Mesenteric fat pad (tissue), 1 donor: ENCODE data around the gene IL17F. TPM values are rescaled to one million over a fixed set of nuclear protein-coding genes. Genes with fewer than 3 reads are reported as not detected.

ENCODE experiments used
- DNase-seq: peaks from one replicate; pipeline ENCODE4 v3.0.0-alpha.2; 2020; ENCODE audit warnings: low spot score
- long read RNA-seq: library from polyadenylated mRNA; unstranded; transcript quantifications from one replicate; pipeline ENCODE4 v2.0.0, GENCODE V29; 2020
- total RNA-seq: library from RNA; stranded (reverse); fragmentation: NEBNext Ultra II Directional; extraction: Animal tissue kit (Norgen Biotek cat#: 25700); gene quantifications from one replicate; pipeline ENCODE4 v1.2.1, GENCODE V29; 2021
- donor health status: DM: yes; HTN: yes; CAD: no.

Gene IL17F
- not detected for total RNA-seq
- long read RNA-seq, result 0 reads

DNA sequence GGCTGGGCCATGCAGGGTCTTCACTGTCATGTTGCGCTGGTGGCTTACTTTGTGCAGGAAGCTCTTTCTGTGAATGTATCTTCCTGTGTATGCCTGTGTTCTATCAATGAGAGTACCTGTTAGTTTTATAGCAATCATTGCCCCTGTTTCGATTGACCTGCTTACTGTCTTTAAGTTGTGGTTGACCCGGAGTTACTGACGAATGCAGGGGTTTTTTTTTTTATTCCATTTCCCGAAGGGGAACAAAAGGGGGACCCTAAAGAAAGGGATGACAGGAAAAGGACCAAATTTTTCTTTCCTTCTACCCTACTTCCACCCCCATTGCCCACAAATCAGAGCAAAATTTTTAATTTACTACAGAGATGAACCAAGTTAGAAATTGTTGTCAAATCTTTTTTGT, at the start of gene IL17F:
Gene IL17F (minus strand): TSS at position 101 of the 400 bp plus-strand sequence. CDS start 71 bp downstream, at position 30.
- no peak for DNase-seq

- no peak for DNase-seq
Measured at GRCh38 chr6:52293067-52293466, 48.8 kb upstream of the IL17F start.

GRCh38 chr6:52288841-52289240, 44.5 kb upstream of the IL17F start:
- DNase-seq, result no peak

DNA sequence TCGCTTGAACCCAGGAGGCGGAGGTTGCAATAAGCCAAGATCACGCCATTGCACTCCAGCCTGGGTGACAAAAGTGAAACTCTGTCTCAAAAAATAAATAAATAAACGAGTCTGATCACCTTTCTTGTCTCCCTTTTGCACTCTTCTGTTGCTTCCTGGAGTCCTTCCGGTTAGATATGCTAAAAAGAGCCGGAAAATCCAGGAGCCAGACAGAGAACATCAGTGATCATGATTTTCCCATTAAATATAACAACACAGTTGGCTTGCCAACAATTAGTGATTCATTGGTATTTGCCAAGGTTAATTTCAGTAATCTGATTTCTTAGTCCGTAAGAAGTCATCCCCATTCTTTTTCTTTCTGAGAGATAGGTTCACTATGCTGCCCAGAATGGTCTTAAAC, 43.9 kb upstream of the IL17F start:
- DNase-seq, result no peak

DNA sequence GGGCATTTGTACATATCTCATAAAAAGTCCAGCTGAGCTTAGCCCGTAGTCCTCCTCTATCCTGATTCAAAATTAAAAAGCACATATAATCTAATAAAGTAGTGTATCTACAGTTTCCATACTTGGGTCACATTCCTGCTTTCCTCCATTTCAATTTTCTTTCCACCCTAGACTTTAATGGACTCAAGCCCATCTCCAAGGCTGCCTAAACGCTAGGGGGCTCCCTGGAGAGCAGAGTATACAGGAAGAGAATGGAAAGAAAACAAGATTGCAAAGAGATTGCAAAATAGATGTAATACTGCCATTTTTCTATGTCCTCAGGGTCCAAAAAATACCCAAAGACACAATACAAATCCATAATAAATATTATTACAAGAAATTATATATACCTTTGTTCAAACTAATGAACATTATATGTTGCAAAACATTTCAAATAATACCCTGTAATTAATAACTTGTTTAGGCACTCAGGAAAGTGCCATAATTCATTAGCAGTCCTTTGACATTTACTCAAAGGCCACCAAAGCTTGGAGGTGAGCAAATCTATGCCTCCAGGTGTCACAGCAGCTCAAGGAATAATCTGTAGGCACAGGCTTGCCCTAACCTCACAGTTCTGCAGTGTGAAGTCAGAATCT, 42.6 kb upstream of the IL17F start:
- DNase-seq, result no peak

DNA sequence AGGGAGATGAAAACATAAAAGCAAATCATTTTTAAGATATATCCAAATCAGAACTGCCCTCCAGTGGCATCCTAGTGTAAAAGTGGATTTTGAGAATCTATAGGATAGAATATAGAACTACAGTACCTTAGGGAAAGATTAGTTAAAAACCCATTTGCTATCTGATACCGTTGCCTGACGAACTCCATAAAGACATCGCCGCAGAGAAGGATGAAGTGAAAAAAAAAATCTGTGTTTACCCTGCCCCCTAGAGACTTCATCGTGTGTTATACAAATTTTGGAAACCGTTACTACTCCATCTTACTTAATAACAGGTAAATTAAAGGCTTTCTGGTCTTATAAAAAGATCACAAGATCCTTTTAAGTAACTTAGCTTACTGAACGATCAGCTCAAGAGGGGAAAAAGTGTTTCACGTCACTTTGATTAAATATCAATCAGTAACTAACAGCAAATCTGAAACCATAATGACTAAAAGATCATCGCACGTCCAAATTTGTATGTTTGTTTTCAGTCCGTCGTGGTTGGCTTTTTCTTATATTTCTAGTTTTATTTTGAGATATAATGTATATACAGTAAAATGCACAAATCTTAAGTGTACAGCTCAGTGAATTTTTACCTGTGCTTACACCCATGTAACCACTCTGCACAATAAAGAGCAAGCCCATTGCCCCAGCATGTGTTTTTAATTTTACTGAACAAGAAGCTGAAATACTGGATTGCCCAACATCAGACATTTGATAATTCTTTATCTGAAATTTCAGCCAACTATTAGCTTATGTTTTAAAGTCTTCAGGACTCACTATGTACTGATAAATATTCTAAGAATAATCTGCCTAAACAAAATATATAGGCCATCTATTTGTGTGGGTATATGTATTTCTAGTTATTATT, 41.1 kb upstream of the IL17F start:
- no peak for DNase-seq

DNA sequence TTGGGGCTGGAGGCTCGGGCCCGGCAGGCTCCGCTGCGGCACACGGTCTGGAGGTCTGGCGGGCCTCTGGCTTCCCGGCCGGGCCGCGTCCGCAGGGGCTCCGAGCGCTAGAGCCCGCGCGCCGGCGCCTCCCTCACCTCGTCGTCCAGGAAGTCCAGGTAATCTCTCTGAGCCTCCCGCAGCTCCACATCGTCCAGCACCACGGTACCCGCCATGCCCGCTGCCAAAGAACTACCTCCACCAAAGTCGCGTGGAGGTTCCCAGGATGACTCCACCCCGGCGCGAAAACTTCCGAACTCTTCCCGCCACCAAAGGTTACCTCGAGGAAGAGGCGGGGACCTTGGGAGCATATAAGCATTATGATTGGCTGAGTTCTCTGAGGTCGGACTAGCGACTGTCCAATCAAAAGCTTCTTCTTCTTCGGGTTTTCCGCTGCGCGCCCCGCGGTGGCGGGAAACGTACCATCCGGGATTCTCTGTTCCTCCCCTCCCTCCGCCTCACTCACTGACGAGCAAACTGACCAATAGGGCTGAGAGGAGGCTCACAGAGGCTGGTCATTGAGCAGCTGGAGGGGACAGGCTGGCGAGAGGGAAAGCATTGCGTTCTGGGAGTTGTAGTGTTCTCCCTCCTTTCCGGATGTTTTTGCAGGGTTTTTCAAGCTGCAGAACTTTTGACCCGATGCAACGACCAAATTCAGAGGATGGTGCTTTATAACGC, 40.3 kb upstream of the IL17F start, which contains the start of gene MCM3:
Gene MCM3 (minus strand): TSS at position 283 of the 717 bp plus-strand sequence. CDS start 68 bp downstream, at position 215.
- DNase-seq, result peak; percentile 96

DNA sequence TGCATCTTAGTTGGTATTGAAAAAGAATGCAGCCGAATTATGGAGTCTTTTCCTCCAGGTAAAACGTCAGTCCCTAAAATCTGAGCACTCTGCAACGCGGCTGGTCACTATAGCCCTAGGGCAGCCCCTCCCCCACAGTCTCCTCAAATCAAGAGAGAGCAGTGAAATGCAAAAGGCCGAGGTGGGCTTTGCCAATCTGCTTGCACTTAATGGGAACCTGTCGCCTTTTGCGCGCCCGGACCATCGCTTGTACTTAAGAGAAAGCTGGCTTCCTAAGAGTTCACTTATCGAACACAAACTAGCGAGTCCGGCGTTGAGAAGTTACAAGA, 39.8 kb upstream of the IL17F start:
- no peak for DNase-seq

DNA sequence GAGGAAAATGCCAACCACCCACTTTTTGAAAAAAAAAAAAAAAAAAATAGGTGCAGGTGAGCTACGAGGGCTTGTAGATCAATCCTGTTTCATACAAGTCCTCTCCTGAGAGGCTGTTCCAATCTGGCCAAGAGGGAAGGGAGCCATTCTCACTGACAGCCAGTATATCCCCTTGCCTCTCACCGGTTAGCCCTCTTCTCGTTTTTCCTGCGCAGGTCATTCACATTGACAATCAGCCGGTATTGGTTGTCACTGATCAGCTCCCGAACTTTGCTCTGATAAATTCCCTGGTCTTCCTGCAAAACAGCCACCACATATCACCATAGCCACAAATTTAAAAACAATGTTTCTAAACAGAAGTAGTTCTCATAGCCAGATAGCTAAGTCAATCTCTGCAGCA, 38.8 kb upstream of the IL17F start:
- no peak for DNase-seq

GRCh38 chr6:52276130-52276529, 31.8 kb upstream of the IL17F start:
- no peak for DNase-seq

GRCh38 chr6:52271852-52272460, 27.7 kb upstream of the IL17F start:
- DNase-seq, result no peak

DNA sequence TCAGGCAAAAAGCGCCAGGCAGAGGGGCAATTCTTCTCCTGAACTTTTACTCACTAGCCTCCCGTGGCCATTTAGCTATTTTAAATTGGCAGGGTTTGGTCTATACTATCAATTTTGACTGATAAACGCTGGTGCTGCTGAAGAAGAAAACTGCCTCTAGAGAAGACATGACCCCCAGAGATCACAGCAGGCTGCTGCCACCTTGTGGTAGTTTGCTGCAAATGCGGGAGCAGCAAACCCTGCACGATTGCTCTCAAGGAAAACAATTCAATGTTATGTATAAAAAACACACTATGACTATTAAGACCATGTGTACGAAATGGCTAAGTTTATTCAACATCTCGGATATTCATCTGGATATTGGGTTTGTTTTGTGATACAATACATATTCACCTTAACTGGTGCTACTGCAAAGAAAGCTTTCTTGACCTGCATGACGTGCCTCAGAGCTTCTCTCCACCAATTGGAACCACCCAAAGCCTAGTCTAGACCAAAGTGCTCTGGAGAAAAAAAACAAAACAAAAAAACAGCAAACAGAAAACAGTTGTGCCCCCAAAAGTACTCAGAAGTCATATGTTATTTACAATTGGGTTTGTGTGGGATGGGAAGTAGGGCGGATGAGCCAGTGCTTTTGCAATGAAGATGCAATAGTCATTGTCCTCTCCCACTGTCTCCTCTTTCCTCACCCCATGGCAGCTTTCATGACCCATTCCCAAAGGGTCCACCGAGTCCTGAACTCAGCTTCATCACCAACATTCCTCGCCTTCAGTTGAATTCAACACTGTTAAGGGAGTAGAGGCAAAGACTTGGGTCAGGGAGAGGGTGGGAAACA, 19.6 kb upstream of the IL17F start:
- DNase-seq, result no peak

GRCh38 chr6:52262620-52263344, 18.5 kb upstream of the IL17F start:
- no peak for DNase-seq

DNA sequence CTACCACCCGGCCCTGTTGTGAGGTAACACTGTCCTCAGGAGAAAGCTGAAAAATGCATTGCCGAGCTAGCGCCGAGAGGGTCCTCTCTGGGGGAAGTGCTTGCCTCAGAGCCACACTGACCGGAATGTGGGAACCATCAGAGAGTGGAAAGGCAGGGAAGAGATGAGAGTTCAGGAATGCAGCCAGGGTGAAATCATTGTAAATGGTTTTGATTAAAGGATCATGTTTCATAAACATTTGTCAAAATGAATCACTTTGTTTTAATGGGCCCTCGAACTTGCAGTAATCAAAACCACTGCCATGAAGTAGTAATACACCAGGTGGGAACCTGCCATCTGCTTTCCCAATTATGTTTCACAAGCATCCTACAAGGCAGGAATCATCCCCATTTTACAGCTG, 16.9 kb upstream of the IL17F start:
- DNase-seq, result no peak

GRCh38 chr6:52260634-52261033, 16.3 kb upstream of the IL17F start:
- no peak for DNase-seq

DNA sequence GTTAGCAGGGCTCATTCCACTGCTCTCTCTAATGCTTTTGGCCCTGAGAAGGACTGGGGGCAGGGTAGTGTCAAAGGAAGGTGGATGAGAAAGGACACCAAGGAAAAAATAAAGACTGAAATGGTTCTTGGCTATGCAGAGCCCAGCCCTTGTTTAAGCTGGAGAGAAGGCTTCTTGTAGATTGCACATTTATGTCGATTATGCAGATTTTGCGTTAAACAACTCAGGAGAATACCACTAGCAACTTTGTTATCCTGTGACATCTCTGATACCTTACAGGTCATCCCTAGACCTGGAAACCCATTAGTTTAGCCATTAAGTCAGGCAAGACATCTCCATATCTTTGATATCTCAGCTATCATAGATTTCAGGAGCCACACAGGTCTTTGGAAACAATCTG, 11.1 kb upstream of the IL17F start:
- no peak for DNase-seq

DNA sequence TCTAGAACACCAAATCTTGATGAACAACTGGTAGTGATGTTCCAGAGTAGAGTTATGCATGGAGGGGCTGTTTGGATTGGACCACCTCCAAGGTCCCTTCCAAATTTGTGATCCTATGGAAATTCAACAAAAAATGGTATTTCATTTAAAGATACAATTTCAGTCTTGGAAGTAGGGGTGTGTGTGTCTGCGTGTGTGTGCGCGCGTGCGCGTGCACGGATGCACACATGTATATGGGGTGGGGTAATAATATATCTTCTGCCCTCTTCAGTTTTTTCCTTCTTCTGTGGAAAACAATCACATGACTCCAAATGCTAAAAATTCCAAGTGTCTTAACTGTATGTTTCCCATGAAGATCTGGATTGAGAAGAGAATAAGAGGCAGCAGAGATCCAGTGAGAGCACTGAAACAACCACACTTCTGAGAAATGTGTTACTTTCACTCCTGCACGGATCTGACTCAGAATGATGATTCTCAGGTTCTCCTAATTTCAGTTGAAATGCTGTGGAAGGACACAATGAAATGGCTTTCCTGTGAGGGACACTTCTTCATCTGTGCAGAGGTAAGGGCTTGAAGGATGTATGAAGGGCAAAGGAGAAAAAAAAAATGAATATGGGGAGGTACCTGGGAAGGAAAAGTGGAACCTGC, 10.6 kb upstream of the IL17F start:
- DNase-seq, result no peak

DNA sequence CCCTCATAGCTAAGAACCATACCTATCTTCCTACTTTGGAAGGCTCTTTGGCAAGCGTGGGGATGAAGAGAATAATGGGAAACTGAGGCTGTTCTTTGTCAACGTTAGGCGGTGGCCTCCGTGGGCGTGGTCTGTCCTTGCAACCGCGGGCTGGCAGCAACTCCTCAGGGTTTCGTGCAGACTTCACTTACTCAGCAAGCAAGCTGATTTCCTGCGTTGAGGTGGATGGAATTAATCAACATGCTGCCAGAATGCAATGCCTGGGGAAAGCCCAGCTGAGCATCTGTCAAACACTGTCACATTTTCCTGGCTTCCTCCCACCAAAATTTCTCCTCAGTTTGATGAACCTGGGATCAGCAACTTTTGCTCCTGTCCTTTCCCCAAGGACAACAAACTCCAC, 9.2 kb upstream of the IL17F start:
- no peak for DNase-seq

DNA sequence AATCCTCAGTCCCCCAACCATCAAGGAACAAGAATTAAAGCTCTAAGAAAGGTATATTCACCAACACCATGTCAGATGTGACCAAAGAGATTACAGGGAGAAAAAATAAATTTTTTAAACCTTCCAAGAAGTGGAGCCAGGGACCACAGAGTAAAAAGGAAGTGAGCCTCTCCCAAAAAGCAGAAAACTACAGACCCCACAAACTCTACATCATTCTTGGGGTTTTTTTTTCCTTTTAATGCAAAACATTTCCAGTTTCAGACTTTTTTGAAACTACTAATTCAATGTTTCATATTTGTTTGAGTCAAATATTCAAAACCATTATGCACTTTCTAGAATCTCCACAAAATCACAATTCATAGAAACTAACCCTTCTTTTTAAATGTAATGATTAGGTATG, 6.8 kb upstream of the IL17F start:
- no peak for DNase-seq

GRCh38 chr6:52249078-52249477, 4.8 kb upstream of the IL17F start:
- no peak for DNase-seq
